GM12878 (cell line): ENCODE data around the gene PLXDC1. TPM values are rescaled to one million over a fixed set of nuclear protein-coding genes. Genes with fewer than 3 reads are reported as not detected.

Experiments used
- ATAC-seq: fragments of 200-7000 bp; cut with Tn5 transposase; 3 replicates; pipeline ENCODE4 v1.9.1; 2020; ENCODE audit warnings: mild to moderate bottlenecking, moderate library complexity
- BruUV-seq: library from RNA; stranded (reverse); fragments of 400-500 nt; replicated peaks from 2 replicates; lab custom pipeline; 2021; lab: Mats Ljungman, UMichigan
- CTCF ChIA-PET: fragments of 300-600 bp; sonication (Branson Sonifier 250); formaldehyde crosslinking; extraction: SDS; loops from one replicate; lab custom pipeline; 2021; ENCODE audit warnings: inconsistent platforms; lab: Yijun Ruan, JAX
- POLR2A ChIA-PET: fragments of 350-600 bp; formaldehyde crosslinking; extraction: SDS; loops from one replicate; lab custom pipeline; 2021; ENCODE audit warnings: inconsistent platforms; lab: Charles Lee
- RAD21 ChIA-PET: fragments of 300-600 bp; sonication (Branson Sonifier 250); formaldehyde crosslinking; loops from one replicate; lab custom pipeline; 2023; ENCODE audit warnings: antibody characterized with exemption; ENCODE audit not compliant: unreplicated experiment; lab: Charles Lee
- SMC1A ChIA-PET: fragments of 300-600 bp; sonication (Branson Sonifier 250); formaldehyde crosslinking; loops from one replicate; lab custom pipeline; 2023; ENCODE audit not compliant: unreplicated experiment, uncharacterized antibody; lab: Charles Lee
- DNase-seq: peaks from one replicate; pipeline ENCODE4 v3.0.0-alpha.2; 2011; ENCODE audit warnings: low read depth, low spot score
- FAIRE-seq: peaks from 3 replicates; lab custom pipeline; 2011; peaks lifted over from hg19 to GRCh38; lab: Jason Lieb, UNC
- H2AFZ ChIP-seq: 2 replicates; pipeline ENCODE4 v1.6.0; 2011; ENCODE audit warnings: low read depth, low read length, control low read depth; ENCODE audit not compliant: control insufficient read depth
- H3K27ac ChIP-seq: 2 replicates; pipeline ENCODE4 v1.5.1; 2011; ENCODE audit warnings: control low read depth; ENCODE audit not compliant: control insufficient read depth, insufficient read depth
- H3K27me3 ChIP-seq, 2 experiments: replicated peaks in 1 of 2; 2 replicates each; pipeline versions ENCODE4 v1.6.0 to v1.6.1; 2011; ENCODE audit warnings: low read length in 1 of 2; ENCODE audit not compliant: control insufficient read depth in 2 of 2, insufficient read depth in 2 of 2
- H3K36me3 ChIP-seq, 2 experiments: 2 replicates each; pipeline ENCODE4 v1.5.1; 2011; ENCODE audit warnings: low read length in 1 of 2; ENCODE audit not compliant: control insufficient read depth in 2 of 2, insufficient read depth in 2 of 2
- H3K4me1 ChIP-seq: 2 replicates; pipeline ENCODE4 v1.6.1; 2011; ENCODE audit warnings: mild to moderate bottlenecking, low read length, moderate library complexity, mixed read lengths; ENCODE audit not compliant: control insufficient read depth, insufficient read depth
- H3K4me2 ChIP-seq: 2 replicates; pipeline ENCODE4 v1.6.0; 2011; ENCODE audit warnings: control low read depth; ENCODE audit not compliant: control insufficient read depth, insufficient read depth
- H3K4me3 ChIP-seq: fragments of 200-600 bp; sonication (generic); 2 replicates; pipeline ENCODE4 v1.5.1; 2016
- H3K79me2 ChIP-seq: 2 replicates; pipeline ENCODE4 v1.6.0; 2011; ENCODE audit warnings: low read length; ENCODE audit not compliant: control insufficient read depth, insufficient read depth
- H3K9ac ChIP-seq: 2 replicates; pipeline ENCODE4 v1.8.0; 2011; ENCODE audit warnings: low read length, control low read depth, mixed read lengths; ENCODE audit not compliant: control insufficient read depth, insufficient read depth
- H3K9me3 ChIP-seq: replicated peaks from 3 replicates; pipeline ENCODE4 v1.5.1; 2011; ENCODE audit warnings: mild to moderate bottlenecking, low read length; ENCODE audit not compliant: control insufficient read depth, insufficient read depth
- H4K20me1 ChIP-seq: 2 replicates; pipeline ENCODE4 v1.6.0; 2011; ENCODE audit not compliant: control insufficient read depth, insufficient read depth
- GATAD2B ChIP-seq: fragments of 450-650 bp; conservative IDR thresholded peaks from 2 replicates; pipeline ENCODE4 v1.6.1; 2017; ENCODE audit warnings: low read depth, mild to moderate bottlenecking, moderate library complexity
- IKZF1 ChIP-seq: fragments of 450-650 bp; conservative IDR thresholded peaks from 2 replicates; pipeline ENCODE4 v1.6.1; 2017; ENCODE audit warnings: antibody characterized with exemption, mild to moderate bottlenecking
- MYC ChIP-seq: IDR thresholded peaks from 2 replicates; pipeline ENCODE4 v1.6.1; 2011; ENCODE audit warnings: mild to moderate bottlenecking, low read length, moderate library complexity, inconsistent platforms; ENCODE audit not compliant: insufficient read depth, insufficient replicate concordance, insufficient read length, severe bottlenecking
- POLR2AphosphoS2 ChIP-seq: IDR thresholded peaks from 2 replicates; pipeline ENCODE4 v1.6.1; 2011; ENCODE audit warnings: low read depth, mild to moderate bottlenecking, low read length, improper control_type of control experiment, moderate library complexity
- SIN3A ChIP-seq: IDR thresholded peaks from 2 replicates; pipeline ENCODE4 v1.6.1; 2012; ENCODE audit warnings: low read depth, low read length, improper control_type of control experiment
- SKIL ChIP-seq: fragments of 450-650 bp; IDR thresholded peaks from 2 replicates; pipeline ENCODE4 v1.6.1; 2017; ENCODE audit warnings: mild to moderate bottlenecking, low read depth, inconsistent platforms; ENCODE audit not compliant: poor library complexity, severe bottlenecking
- SRF ChIP-seq, 2 experiments: IDR thresholded peaks; 2 replicates each; pipeline ENCODE4 v1.6.1; 2011; ENCODE audit warnings: low read depth in 2 of 2, low read length in 2 of 2, mild to moderate bottlenecking in 1 of 2, moderate library complexity in 1 of 2
- SUZ12 ChIP-seq: fragments of 200-600 bp; sonication (generic); IDR thresholded peaks from one replicate; pipeline ENCODE4 v1.6.1; 2018; ENCODE audit warnings: antibody characterized with exemption, mild to moderate bottlenecking; ENCODE audit not compliant: unreplicated experiment
- TCF7 ChIP-seq: IDR thresholded peaks from 2 replicates; pipeline ENCODE4 v1.6.1; 2014; ENCODE audit warnings: antibody characterized with exemption, borderline replicate concordance
- ZBTB40 ChIP-seq: fragments of 450-650 bp; IDR thresholded peaks from 2 replicates; pipeline ENCODE4 v1.6.1; 2016; ENCODE audit warnings: mild to moderate bottlenecking, moderate library complexity, borderline replicate concordance
- WGBS: methylation state at CpG from one replicate; pipeline ENCODE4 v1.1.6; 2016; ENCODE audit warnings: low lambda C conversion rate; ENCODE audit not compliant: insufficient replicate concordance, insufficient coverage; ENCODE audit errors: missing lambda C conversion rate; 5-methylcytosine and 5-hydroxymethylcytosine counted together
- in situ Hi-C: fragments of 300-500 bp; cut with MboI; formaldehyde crosslinking; loops from 9 replicates; pipeline ENCODE4 v1.14.3; 2018; ENCODE audit warnings: mixed read lengths
- intact Hi-C: fragments of 100-400 bp; cut with micrococcal nuclease; formaldehyde crosslinking; loops from one replicate; pipeline ENCODE4 v1.14.2; 2022; ENCODE audit not compliant: unreplicated experiment
- polyA plus RNA-seq, 11 experiments: library from polyadenylated mRNA; depleted of rRNA in 4 of 11; unstranded in 6 of 11; stranded (reverse) in 5 of 11; fragments of >200 nt; fragmentation: Nextera tagmentation in 4 of 11; fragmentation: Illumina TruSeq in 1 of 11; extraction: Ambion mirVana in 4 of 11; extraction: Trizol in 1 of 11; gene quantifications; 1 replicate in 1 of 11; 2 replicates in 10 of 11; pipeline versions ENCODE4 v1.2.1 to v1.2.3, GENCODE V29; 2011 to 2016; ENCODE audit warnings: inconsistent platforms in 2 of 11, missing spikeins in 2 of 11, low read depth in 1 of 11
- total RNA-seq, 4 experiments: library from RNA; depleted of rRNA in 3 of 4; stranded (reverse); fragments of >200 nt in 3 of 4; fragmentation: Illumina TruSeq in 1 of 4; extraction: Trizol in 1 of 4; gene quantifications; 2 replicates each; pipeline versions ENCODE4 v1.2.1 to v1.2.3, GENCODE V29; 2013 to 2021
- TF ChIP-seq, protein P1 (sequence below): fragments of 450-650 bp; formaldehyde crosslinking; IDR thresholded peaks from 2 replicates; pipeline ENCODE4 v1.4.0; 2020; ENCODE audit warnings: mild to moderate bottlenecking, moderate library complexity
- TF ChIP-seq, protein P2 (sequence below): IDR thresholded peaks from 2 replicates; pipeline ENCODE4 v1.6.1; 2011; ENCODE audit warnings: borderline replicate concordance, low read depth, mild to moderate bottlenecking, moderate library complexity, mixed read lengths, low read length; ENCODE audit not compliant: insufficient read depth; ENCODE audit errors: extremely low read length

The PLXDC1 gene
- total and polyA plus RNA-seq, 10 of the 15 experiments (the other 5 are each of a cell fraction or from before 2014, with no cell fraction given) = 0.03 to 0.30 (median 0.22) TPM; not detected in 7

GRCh38 chr17:39083270-39083669 is 68.2 kb downstream of the PLXDC1 start:
- Histone ChIP-seq H2AFZ (no peak overlapping the region), H3K36me3 (no peaks in the 10 kb centered on the region), H3K4me2 (no peak overlapping the region), H3K9ac (no peak overlapping the region), H3K4me1 (no peaks in the 10 kb centered on the region), H3K79me2 (no peaks in the 10 kb centered on the region), H3K4me3 (no peak overlapping the region), H3K27me3 (peaks cover 0 to 3% of the 10 kb centered on the region in 2 experiments; a peak in 3 of 4 replicates), H3K9me3 (no peaks in the 10 kb centered on the region), H4K20me1 (no peaks in the 10 kb centered on the region), H3K27ac (no peak overlapping the region)
- in situ Hi-C loops = no loop called here
- BruUV-seq = no TSS peak
- ATAC-seq (no peak), FAIRE-seq (no peak), DNase-seq (no peak)
- CTCF ChIA-PET = interaction anchor here (1.3 kb wide), 2 partner anchors 98 to 161 kb away, joined by 3 to 6 read pairs; no protein-coding TSS in a partner anchor
- POLR2A ChIA-PET = interaction anchor here (0.6 kb wide), 1 partner anchor 27 kb away, joined by 4 read pairs; no protein-coding TSS in a partner anchor
- intact Hi-C loops = no loop called here
- RAD21 ChIA-PET = interaction anchor here (1.1 kb wide), 1 partner anchor 70 kb away, joined by 3 read pairs; no protein-coding TSS in a partner anchor
- SMC1A ChIA-PET = no interaction called here
- 10% methylated on average over 5 of the region's 5 CpGs for WGBS
- TF ChIP-seq SIN3A = no peak
- no peak for TF ChIP-seq ZBTB40
- TF ChIP-seq MYC = no peak
- TF ChIP-seq, protein P1, sequence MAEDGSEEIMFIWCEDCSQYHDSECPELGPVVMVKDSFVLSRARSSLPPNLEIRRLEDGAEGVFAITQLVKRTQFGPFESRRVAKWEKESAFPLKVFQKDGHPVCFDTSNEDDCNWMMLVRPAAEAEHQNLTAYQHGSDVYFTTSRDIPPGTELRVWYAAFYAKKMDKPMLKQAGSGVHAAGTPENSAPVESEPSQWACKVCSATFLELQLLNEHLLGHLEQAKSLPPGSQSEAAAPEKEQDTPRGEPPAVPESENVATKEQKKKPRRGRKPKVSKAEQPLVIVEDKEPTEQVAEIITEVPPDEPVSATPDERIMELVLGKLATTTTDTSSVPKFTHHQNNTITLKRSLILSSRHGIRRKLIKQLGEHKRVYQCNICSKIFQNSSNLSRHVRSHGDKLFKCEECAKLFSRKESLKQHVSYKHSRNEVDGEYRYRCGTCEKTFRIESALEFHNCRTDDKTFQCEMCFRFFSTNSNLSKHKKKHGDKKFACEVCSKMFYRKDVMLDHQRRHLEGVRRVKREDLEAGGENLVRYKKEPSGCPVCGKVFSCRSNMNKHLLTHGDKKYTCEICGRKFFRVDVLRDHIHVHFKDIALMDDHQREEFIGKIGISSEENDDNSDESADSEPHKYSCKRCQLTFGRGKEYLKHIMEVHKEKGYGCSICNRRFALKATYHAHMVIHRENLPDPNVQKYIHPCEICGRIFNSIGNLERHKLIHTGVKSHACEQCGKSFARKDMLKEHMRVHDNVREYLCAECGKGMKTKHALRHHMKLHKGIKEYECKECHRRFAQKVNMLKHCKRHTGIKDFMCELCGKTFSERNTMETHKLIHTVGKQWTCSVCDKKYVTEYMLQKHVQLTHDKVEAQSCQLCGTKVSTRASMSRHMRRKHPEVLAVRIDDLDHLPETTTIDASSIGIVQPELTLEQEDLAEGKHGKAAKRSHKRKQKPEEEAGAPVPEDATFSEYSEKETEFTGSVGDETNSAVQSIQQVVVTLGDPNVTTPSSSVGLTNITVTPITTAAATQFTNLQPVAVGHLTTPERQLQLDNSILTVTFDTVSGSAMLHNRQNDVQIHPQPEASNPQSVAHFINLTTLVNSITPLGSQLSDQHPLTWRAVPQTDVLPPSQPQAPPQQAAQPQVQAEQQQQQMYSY (CRISPR knock-in tag) = no peak
- TF ChIP-seq SUZ12 = no peak
- TF ChIP-seq GATAD2B = no peak
- no peak for TF ChIP-seq POLR2AphosphoS2
- TF ChIP-seq IKZF1 = no peak
- no peak for TF ChIP-seq SKIL
- TF ChIP-seq SRF (IDR thresholded peaks at IDR 0.05; ENCODE audit: low read depth in 2 of 2, low read length in 2 of 2) = no peak
- TF ChIP-seq, protein P2, sequence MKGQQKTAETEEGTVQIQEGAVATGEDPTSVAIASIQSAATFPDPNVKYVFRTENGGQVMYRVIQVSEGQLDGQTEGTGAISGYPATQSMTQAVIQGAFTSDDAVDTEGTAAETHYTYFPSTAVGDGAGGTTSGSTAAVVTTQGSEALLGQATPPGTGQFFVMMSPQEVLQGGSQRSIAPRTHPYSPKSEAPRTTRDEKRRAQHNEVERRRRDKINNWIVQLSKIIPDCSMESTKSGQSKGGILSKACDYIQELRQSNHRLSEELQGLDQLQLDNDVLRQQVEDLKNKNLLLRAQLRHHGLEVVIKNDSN = no peak
- TF ChIP-seq TCF7 = no peak
